ENCODE results near the gene DRC7. TPM values are rescaled to one million over a fixed set of nuclear protein-coding genes. Genes with fewer than 3 reads are reported as not detected.

Gene DRC7
- total RNA-seq, 1 experiment from 2014 or later = 0.72 TPM

- Histone ChIP-seq H3K56ac (ENCODE audit: insufficient read length, low read depth, low read length) (no peak overlapping the region), H3T11ph (ENCODE audit: low read length) (no peak overlapping the region), H4K91ac (ENCODE audit: insufficient read length, low read depth, low read length) (no peak overlapping the region), H2BK5ac (ENCODE audit: insufficient read length, low read length) (no peak overlapping the region), H3K9ac (ENCODE audit: extremely low read depth, insufficient read length, low read length) (no peak overlapping the region), H3K4ac (ENCODE audit: low read depth, low read length) (no peak overlapping the region), H2BK20ac (ENCODE audit: low read depth, low read length, poor library complexity, severe bottlenecking) (no peak overlapping the region), H3K79me2 (ENCODE audit: insufficient read depth, low read length) (no peaks in the 10 kb centered on the region), H2BK12ac (ENCODE audit: insufficient read length, low read depth, low read length) (no peak overlapping the region), H3K23me2 (ENCODE audit: insufficient read length, low read depth, low read length, poor library complexity, severe bottlenecking) (no peaks in the 10 kb centered on the region), H3K23ac (ENCODE audit: insufficient read length, low read depth, low read length) (no peak overlapping the region), H4K8ac (replicated peaks; ENCODE audit: insufficient read length, low read depth, low read length) (no peak overlapping the region), H3K14ac (ENCODE audit: insufficient read depth, low read length) (no peak overlapping the region), H3K18ac (ENCODE audit: insufficient read length, low read depth, low read length) (no peak overlapping the region), H3K9me3 (ENCODE audit: control insufficient read depth, low read depth, low read length) (no peaks in the 10 kb centered on the region), H4K5ac (ENCODE audit: insufficient read length, low read depth, low read length) (no peak overlapping the region), H3K27ac (ENCODE audit: insufficient read length, low read depth, low read length) (no peak overlapping the region), H2BK120ac (ENCODE audit: low read depth, low read length, poor library complexity, severe bottlenecking) (no peak overlapping the region), H3K27me3 (ENCODE audit: insufficient read depth, low read length) (no peaks in the 10 kb centered on the region), H4K20me1 (ENCODE audit: control insufficient read depth, insufficient read depth, insufficient read length) (peaks cover 3% of the 10 kb centered on the region), H3K79me1 (ENCODE audit: insufficient read depth, low read depth, low read length, poor library complexity, severe bottlenecking) (no peaks in the 10 kb centered on the region), H2AK5ac (ENCODE audit: insufficient read length, low read length) (no peak overlapping the region), H2BK15ac (ENCODE audit: low read depth, low read length) (no peak overlapping the region), H3K4me1 (ENCODE audit: insufficient read depth, low read length) (peaks cover 4% of the 10 kb centered on the region; the same call in 1 of the 2 replicates), H3K4me2 (ENCODE audit: insufficient read depth, insufficient read length, low read length) (no peak overlapping the region), H2AFZ (ENCODE audit: low read length) (no peak overlapping the region)
- Mint-ChIP-seq H3K27ac (no peak overlapping the region), H3K9me3 (no peaks in the 10 kb centered on the region), H3K4me1 (peaks cover 6 to 30% of the 10 kb centered on the region in 2 experiments), H3K4me3 (no peak overlapping the region), H3K36me3 (ENCODE audit: insufficient read depth in 1 of 3, low read depth in 3 of 3) (peaks cover 4 to 6% (median 5%) of the 10 kb centered on the region in 3 experiments; a peak in 4 of 7 replicates), H3K27me3 (ENCODE audit: low read depth) (no peaks in the 10 kb centered on the region; the same call in 1 of the 2 replicates)
- no peak for DNase-seq
- no peak for TF ChIP-seq CTCF (conservative IDR thresholded peaks at IDR 0.05)
- WGBS (ENCODE audit: extremely low coverage, insufficient read length, low lambda C conversion rate) = no CpG with 5 or more reads among the region's 9 CpGs
Measured at GRCh38 chr16:57761301-57761700, 66.7 kb downstream of the DRC7 start.
